Measurements from ENCODE around the gene SP110. TPM values are rescaled to one million over a fixed set of nuclear protein-coding genes. Genes with fewer than 3 reads are reported as not detected.
A peak's percentile ranks its signal among the peaks of the same experiment; 100 is the strongest.

SP110 gene
- total RNA-seq, 4 donors from 2014 or later = 7.2 to 21.7 (median 13.1) TPM

- DNase-seq = no peak
- 72 to 84% methylated on average over 2 of the region's 2 CpGs for WGBS, 2 donors
- Histone ChIP-seq H3K27ac (no peak overlapping the region), H3K27me3 (no peaks in the 10 kb centered on the region), H3K36me3 (no peaks in the 10 kb centered on the region), H3K9me3 (peaks cover 0 to 9% (median 3%) of the 10 kb centered on the region in 3 donors), H3K4me3 (no peak overlapping the region), H3K4me1 (no peaks in the 10 kb centered on the region)
- intact Hi-C loops (cut with DNase I) = no loop called here
- no peak for TF ChIP-seq CTCF (IDR thresholded peaks at IDR 0.05)
- no peak for TF ChIP-seq POLR2A (IDR thresholded peaks at IDR 0.05)
Observed at GRCh38 chr2:230230496-230231200, 10.9 kb upstream of the SP110 start.

DNA sequence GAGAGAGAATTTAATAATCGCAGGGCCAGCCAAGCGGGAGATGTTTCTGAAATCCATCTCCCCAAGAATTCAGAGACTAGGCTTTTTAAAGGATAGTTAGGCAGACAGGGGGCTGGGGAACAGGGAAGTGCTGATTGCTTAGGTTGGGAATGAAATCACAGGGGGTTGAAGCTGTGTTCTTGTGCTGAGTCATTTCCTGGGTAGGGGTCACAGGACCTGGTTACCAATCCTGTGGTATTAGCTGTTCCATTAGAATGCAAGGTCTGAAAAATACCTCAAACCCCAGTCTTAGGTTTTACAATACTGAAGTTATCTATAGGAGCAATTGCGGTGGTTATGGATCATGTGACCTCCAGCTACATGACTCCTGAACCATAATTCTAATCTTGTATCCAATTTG is 10.3 kb upstream of the SP110 start:
- WGBS, 2 donors = 73 to 91% methylated on average over 3 of the region's 3 CpGs
- Histone ChIP-seq H3K36me3 (no peaks in the 10 kb centered on the region), H3K27me3 (no peaks in the 10 kb centered on the region), H3K4me3 (no peak overlapping the region), H3K27ac (no peak overlapping the region), H3K4me1 (no peaks in the 10 kb centered on the region), H3K9me3 (peaks cover 0 to 9% (median 3%) of the 10 kb centered on the region in 3 donors)
- DNase-seq = no peak
- TF ChIP-seq CTCF (IDR thresholded peaks at IDR 0.05) (no peak), POLR2A (IDR thresholded peaks at IDR 0.05) (no peak)
- intact Hi-C loops (cut with DNase I) = no loop called here

- no peak for TF ChIP-seq CTCF (IDR thresholded peaks at IDR 0.05)
- no peak for TF ChIP-seq POLR2A (IDR thresholded peaks at IDR 0.05)
- WGBS, 2 donors = 60 to 85% methylated on average over 3 of the region's 3 CpGs
- H3K27ac ChIP-seq = no peak overlapping the region
- H3K27me3 ChIP-seq = no peaks in the 10 kb centered on the region
- no peak for DNase-seq
- H3K9me3 ChIP-seq = peaks cover 0 to 9% (median 3%) of the 10 kb centered on the region in 3 donors
- intact Hi-C loops (cut with DNase I) = loop anchor here (10.0 kb wide), 1 partner anchor 188 kb away; the partner anchor contains the start of gene SP100
- no peak overlapping the region for H3K4me3 ChIP-seq
- H3K4me1 ChIP-seq = peaks cover 0 to 8% (median 0%) of the 10 kb centered on the region in 3 donors
- H3K36me3 ChIP-seq = no peaks in the 10 kb centered on the region
Observed at GRCh38 chr2:230227216-230227615, 7.4 kb upstream of the SP110 start.

DNA sequence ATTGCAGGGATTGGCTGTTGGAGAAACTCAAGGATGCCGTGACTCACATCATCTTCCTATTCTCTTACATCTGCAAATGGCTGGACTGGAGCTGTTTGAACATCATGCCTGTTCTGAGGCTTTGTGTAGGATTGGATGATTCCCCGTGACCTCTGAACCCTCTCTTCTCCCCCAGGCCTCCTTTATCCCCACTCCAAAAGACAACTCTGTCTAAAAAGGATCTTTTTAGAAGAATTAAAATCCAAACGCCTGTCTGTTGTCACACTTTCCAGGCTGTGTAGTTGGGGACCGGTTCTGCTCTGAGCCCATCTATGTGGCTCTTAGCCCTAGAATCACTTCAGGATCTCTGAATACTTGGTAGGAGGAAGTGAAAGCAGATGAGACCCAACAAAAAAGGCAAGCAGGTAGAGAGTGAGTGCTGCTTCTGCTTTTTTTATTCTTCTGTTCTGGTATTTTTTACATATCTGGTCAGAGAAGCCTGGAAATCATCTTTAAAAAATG is 6.3 kb upstream of the SP110 start:
- Histone ChIP-seq H3K27ac (peak overlapping the region in 3 of 4 donors; percentile 45 to 72 (median 71)), H3K4me3 (peak overlapping the region in 2 of 4 donors; percentile 23 to 48)
- 64 to 78% methylated on average over 4 of the region's 4 CpGs for WGBS, 2 donors

DNA sequence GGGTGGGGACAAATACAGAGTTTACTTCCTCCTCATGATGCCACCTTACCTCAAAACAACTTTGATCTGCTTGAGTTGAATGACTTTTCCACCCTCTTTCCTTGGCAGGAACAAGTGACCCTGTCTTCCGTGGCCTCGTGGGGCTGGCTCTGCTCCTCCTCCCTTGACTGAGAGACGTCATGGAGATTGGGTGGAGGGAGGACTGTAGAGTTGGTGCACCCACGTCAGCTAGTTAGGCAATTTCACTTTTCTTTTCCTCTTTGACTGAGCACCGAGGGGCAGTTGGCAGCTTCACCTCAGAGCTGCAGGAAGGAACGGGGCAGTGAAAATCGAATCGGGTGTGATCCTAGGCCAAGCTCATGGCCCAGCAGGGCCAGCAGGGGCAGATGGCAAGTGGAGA is 5.7 kb upstream of the SP110 start, which contains the start of gene SP140:
TSS of gene SP140 (plus strand) at position 251 of the 400 bp plus-strand sequence. CDS start at position 360, 109 bp downstream.
- no peaks in the 10 kb centered on the region for H3K36me3 ChIP-seq
- peak within 1 kb of the TSS; percentile 34 to 72 (median 58) for H3K27ac ChIP-seq
- DNase-seq = peak; percentile 25
- H3K9me3 ChIP-seq = peaks cover 0 to 8% (median 3%) of the 10 kb centered on the region in 3 donors
- WGBS, 2 donors = 51 to 60% methylated on average over 6 to 8 of the region's 8 CpGs
- intact Hi-C loops (cut with DNase I) = loop anchor here (10.0 kb wide), 1 partner anchor 189 kb away; the partner anchor contains the start of gene SP100
- H3K4me3 ChIP-seq = peak within 1 kb of the TSS in 2 of 4 donors; percentile 23 to 48
- no peaks in the 10 kb centered on the region for H3K27me3 ChIP-seq
- TF ChIP-seq CTCF (IDR thresholded peaks at IDR 0.05) = no peak
- TF ChIP-seq POLR2A (IDR thresholded peaks at IDR 0.05) = peak in 2 of 4 donors; percentile 19 to 65
- H3K4me1 ChIP-seq = peaks cover 0 to 15% (median 4%) of the 10 kb centered on the region in 3 donors

More for the DNA sequence above, 6.3 kb upstream of the SP110 start:
- no peak for DNase-seq
- intact Hi-C loops (cut with DNase I) = loop anchor here (10.0 kb wide), 1 partner anchor 189 kb away; the partner anchor contains the start of gene SP100
- H3K36me3 ChIP-seq = no peaks in the 10 kb centered on the region
- H3K27me3 ChIP-seq = no peaks in the 10 kb centered on the region
- peaks cover 0 to 9% (median 0%) of the 10 kb centered on the region in 3 donors for H3K4me1 ChIP-seq
- TF ChIP-seq POLR2A (IDR thresholded peaks at IDR 0.05) = no peak
- peaks cover 0 to 9% (median 3%) of the 10 kb centered on the region in 3 donors for H3K9me3 ChIP-seq
